ENCODE results near the gene ADCY4.

DNA sequence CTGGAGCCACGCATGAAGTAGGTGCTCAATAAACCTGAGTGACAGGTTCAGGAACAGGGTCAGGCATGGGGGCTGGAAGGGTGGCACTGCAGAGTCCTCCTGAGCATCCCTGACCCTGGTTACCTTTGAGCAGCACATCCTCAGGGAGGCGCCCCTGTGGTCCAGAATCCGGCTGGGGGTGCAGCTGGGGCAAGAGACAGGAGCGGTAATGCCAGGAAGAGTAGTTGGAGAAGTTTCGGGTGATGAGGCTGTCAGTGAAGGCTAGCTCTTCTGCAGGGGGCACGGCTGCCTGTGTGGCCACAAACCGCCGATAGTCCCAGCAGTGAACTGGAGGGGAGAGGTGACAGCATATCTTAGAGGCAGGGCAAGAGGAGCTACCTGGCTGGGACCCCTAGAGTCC is 65.5 kb downstream of the ADCY4 start:
- TF ChIP-seq, protein P1, sequence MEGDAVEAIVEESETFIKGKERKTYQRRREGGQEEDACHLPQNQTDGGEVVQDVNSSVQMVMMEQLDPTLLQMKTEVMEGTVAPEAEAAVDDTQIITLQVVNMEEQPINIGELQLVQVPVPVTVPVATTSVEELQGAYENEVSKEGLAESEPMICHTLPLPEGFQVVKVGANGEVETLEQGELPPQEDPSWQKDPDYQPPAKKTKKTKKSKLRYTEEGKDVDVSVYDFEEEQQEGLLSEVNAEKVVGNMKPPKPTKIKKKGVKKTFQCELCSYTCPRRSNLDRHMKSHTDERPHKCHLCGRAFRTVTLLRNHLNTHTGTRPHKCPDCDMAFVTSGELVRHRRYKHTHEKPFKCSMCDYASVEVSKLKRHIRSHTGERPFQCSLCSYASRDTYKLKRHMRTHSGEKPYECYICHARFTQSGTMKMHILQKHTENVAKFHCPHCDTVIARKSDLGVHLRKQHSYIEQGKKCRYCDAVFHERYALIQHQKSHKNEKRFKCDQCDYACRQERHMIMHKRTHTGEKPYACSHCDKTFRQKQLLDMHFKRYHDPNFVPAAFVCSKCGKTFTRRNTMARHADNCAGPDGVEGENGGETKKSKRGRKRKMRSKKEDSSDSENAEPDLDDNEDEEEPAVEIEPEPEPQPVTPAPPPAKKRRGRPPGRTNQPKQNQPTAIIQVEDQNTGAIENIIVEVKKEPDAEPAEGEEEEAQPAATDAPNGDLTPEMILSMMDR (IDR thresholded peaks at IDR 0.05; ENCODE audit: insufficient read depth, low read length), result no peak
- no peak for TF ChIP-seq POLR2AphosphoS5 (IDR thresholded peaks at IDR 0.05; ENCODE audit: low read depth)

All from HL-60 (cell line).